Measurements from ENCODE around the gene TREX2.

DNA sequence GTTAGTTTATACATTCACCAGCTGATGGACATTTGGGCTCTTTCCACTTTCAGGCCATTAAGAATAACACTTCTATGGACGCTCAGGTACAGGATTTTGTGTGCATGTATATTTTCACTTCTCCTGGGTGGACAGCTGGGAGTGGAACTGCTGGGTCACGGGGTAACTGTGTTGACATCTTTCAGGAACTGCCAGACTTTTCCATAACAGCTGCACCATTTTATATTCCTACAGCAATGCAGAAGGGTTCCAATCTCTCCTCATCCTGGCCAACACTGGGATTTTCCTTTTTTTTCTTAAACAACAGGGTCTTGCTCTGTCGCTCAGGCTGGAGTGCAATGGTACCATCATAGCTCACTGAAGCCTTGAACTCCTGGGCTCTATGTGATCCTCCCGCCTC is 12.6 kb upstream of the TREX2 start:
- TF ChIP-seq, protein P1, sequence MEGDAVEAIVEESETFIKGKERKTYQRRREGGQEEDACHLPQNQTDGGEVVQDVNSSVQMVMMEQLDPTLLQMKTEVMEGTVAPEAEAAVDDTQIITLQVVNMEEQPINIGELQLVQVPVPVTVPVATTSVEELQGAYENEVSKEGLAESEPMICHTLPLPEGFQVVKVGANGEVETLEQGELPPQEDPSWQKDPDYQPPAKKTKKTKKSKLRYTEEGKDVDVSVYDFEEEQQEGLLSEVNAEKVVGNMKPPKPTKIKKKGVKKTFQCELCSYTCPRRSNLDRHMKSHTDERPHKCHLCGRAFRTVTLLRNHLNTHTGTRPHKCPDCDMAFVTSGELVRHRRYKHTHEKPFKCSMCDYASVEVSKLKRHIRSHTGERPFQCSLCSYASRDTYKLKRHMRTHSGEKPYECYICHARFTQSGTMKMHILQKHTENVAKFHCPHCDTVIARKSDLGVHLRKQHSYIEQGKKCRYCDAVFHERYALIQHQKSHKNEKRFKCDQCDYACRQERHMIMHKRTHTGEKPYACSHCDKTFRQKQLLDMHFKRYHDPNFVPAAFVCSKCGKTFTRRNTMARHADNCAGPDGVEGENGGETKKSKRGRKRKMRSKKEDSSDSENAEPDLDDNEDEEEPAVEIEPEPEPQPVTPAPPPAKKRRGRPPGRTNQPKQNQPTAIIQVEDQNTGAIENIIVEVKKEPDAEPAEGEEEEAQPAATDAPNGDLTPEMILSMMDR (IDR thresholded peaks at IDR 0.05), result no peak
- no peak for TF ChIP-seq POLR2A (IDR thresholded peaks at IDR 0.05)

Measured in ovary (tissue), 3 donors.